ENCODE data around the gene RPSA.

DNA sequence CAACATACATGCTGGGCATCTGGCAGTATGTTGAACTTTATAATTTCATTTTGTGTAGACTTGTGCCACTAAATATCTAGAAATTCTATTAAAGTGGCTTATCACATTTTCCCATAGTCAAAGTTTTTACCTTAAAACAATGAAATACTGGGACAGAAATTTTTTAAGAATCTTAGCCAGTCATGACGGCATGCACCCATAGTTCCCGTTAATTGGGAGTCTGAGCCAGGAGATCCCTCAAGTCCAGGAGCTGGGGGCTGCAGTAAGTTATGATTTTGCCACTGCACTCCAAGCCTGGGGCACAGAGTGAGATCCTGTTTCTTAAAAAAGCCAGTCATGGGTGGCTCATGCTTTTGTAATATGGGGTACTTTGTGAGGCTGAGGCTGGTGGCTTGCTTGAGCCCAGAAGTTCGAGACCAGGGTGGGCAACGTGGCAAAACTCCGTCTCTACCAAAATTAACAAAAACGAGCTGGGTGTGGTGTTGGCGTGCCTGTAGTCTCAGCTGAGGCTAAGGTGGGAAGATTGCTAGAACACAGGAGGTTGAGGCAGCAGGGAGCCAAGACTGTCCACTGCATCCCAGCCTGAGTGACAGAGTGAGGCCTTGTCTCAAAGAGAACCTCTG is 3.1 kb downstream of the RPSA start:
- TF ChIP-seq, protein P1, sequence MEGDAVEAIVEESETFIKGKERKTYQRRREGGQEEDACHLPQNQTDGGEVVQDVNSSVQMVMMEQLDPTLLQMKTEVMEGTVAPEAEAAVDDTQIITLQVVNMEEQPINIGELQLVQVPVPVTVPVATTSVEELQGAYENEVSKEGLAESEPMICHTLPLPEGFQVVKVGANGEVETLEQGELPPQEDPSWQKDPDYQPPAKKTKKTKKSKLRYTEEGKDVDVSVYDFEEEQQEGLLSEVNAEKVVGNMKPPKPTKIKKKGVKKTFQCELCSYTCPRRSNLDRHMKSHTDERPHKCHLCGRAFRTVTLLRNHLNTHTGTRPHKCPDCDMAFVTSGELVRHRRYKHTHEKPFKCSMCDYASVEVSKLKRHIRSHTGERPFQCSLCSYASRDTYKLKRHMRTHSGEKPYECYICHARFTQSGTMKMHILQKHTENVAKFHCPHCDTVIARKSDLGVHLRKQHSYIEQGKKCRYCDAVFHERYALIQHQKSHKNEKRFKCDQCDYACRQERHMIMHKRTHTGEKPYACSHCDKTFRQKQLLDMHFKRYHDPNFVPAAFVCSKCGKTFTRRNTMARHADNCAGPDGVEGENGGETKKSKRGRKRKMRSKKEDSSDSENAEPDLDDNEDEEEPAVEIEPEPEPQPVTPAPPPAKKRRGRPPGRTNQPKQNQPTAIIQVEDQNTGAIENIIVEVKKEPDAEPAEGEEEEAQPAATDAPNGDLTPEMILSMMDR (conservative IDR thresholded peaks at IDR 0.05; ENCODE audit: low read depth, low read length): no peak
- TF ChIP-seq, protein P2, sequence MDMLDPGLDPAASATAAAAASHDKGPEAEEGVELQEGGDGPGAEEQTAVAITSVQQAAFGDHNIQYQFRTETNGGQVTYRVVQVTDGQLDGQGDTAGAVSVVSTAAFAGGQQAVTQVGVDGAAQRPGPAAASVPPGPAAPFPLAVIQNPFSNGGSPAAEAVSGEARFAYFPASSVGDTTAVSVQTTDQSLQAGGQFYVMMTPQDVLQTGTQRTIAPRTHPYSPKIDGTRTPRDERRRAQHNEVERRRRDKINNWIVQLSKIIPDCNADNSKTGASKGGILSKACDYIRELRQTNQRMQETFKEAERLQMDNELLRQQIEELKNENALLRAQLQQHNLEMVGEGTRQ (IDR thresholded peaks at IDR 0.05; ENCODE audit: low read depth, low read length): no peak
